GF-D8 (cell line): Measurements from ENCODE around the gene TBCB.
"Not testable (repeated sequence)": the region's sequence is repeated elsewhere in the genome, so short reads cannot be mapped to it uniquely, and the experiment has no call there.

Experiments used
- DNase-seq: peaks from one replicate; lab custom pipeline; 2025; lab: John Stamatoyannopoulos, UW

The TBCB gene

GRCh38 chr19:36173846-36174245, 58.6 kb downstream of the TBCB start:
- not testable (repeated sequence) for DNase-seq
